HFF-Myc (cell line): ENCODE measurements around the gene USP28.

Experiments
- DNase-seq: peaks from one replicate; pipeline ENCODE4 v3.0.0-alpha.2; 2011; ENCODE audit warnings: low read depth; ENCODE audit errors: extremely low read depth
- H3K4me3 ChIP-seq: replicated peaks from 2 replicates; pipeline ENCODE4 v1.5.1; 2011; ENCODE audit warnings: low read depth, mild to moderate bottlenecking, control low read depth, low read length
- CTCF ChIP-seq: IDR thresholded peaks from 2 replicates; pipeline ENCODE4 v1.5.1; 2012; ENCODE audit warnings: mild to moderate bottlenecking, low read depth, low read length, control low read depth; ENCODE audit errors: missing control alignments

Gene USP28

GRCh38 chr11:113828191-113828590 is 47.2 kb downstream of the USP28 start:
- no peak overlapping the region for H3K4me3 ChIP-seq
- no peak for DNase-seq
- no peak for TF ChIP-seq CTCF

GRCh38 chr11:113827477-113827876 is 47.9 kb downstream of the USP28 start:
- H3K4me3 ChIP-seq = no peak overlapping the region
- DNase-seq = no peak
- TF ChIP-seq CTCF = no peak

- no peak for TF ChIP-seq CTCF
- DNase-seq = no peak
Measured at GRCh38 chr11:113818426-113818825, 56.9 kb downstream of the USP28 start.

GRCh38 chr11:113817626-113818025 is 57.7 kb downstream of the USP28 start:
- DNase-seq = no peak
- TF ChIP-seq CTCF = no peak

More at GRCh38 chr11:113818426-113818825, 56.9 kb downstream of the USP28 start:
- H3K4me3 ChIP-seq = no peak overlapping the region

GRCh38 chr11:113817162-113817561 is 58.2 kb downstream of the USP28 start:
- DNase-seq = no peak
- no peak for TF ChIP-seq CTCF
- no peak overlapping the region for H3K4me3 ChIP-seq

More at GRCh38 chr11:113817626-113818025, 57.7 kb downstream of the USP28 start:
- H3K4me3 ChIP-seq = no peak overlapping the region

- H3K4me3 ChIP-seq = no peak overlapping the region
- no peak for DNase-seq
- no peak for TF ChIP-seq CTCF
Measured at GRCh38 chr11:113814181-113814580, 61.2 kb downstream of the USP28 start.

GRCh38 chr11:113808931-113809330 is 66.4 kb downstream of the USP28 start:
- no peak overlapping the region for H3K4me3 ChIP-seq
- DNase-seq = no peak
- TF ChIP-seq CTCF = no peak
